GM23338 (cell line): Measurements from ENCODE around the gene CD74. TPM values are rescaled to one million over a fixed set of nuclear protein-coding genes. Genes with fewer than 3 reads are reported as not detected.

Experiments
- ATAC-seq: fragments of 200-7000 bp; cut with Tn5 transposase; 3 replicates; pipeline ENCODE4 v1.9.1; 2020
- DNase-seq: peaks from one replicate; pipeline ENCODE4 v3.0.0-alpha.2; 2015; ENCODE audit warnings: low spot score
- H2AFZ ChIP-seq: fragments of 200-600 bp; sonication (generic); 2 replicates; pipeline ENCODE4 v1.8.0; 2016; ENCODE audit warnings: antibody characterized with exemption, mild to moderate bottlenecking, moderate library complexity
- H3F3A ChIP-seq: fragments of 200-600 bp; sonication (generic); replicated peaks from 2 replicates; pipeline ENCODE4 v1.8.0; 2017; ENCODE audit warnings: antibody characterized with exemption, mixed run types, low read depth
- H3K27ac ChIP-seq: fragments of 200-600 bp; sonication (generic); 2 replicates; pipeline ENCODE4 v1.6.1; 2016; ENCODE audit warnings: low read depth
- H3K27me3 ChIP-seq: fragments of 200-600 bp; sonication (generic); 2 replicates; pipeline ENCODE4 v1.8.0; 2016; ENCODE audit warnings: mild to moderate bottlenecking, mixed run types, moderate library complexity; ENCODE audit not compliant: insufficient read depth
- H3K36me3 ChIP-seq: fragments of 200-600 bp; sonication (generic); 2 replicates; pipeline ENCODE4 v1.8.0; 2016; ENCODE audit warnings: mild to moderate bottlenecking; ENCODE audit not compliant: insufficient read depth
- H3K4me1 ChIP-seq: fragments of 200-600 bp; sonication (generic); 2 replicates; pipeline ENCODE4 v1.8.0; 2016; ENCODE audit warnings: mild to moderate bottlenecking, moderate library complexity; ENCODE audit not compliant: insufficient read depth
- H3K4me2 ChIP-seq: fragments of 200-600 bp; sonication (generic); 2 replicates; pipeline ENCODE4 v1.7.1; 2017; ENCODE audit warnings: mixed run types
- H3K4me3 ChIP-seq: fragments of 200-600 bp; sonication (generic); 2 replicates; pipeline ENCODE4 v1.6.1; 2016; ENCODE audit warnings: mixed run types
- H3K79me2 ChIP-seq: fragments of 200-600 bp; sonication (generic); replicated peaks from 2 replicates; pipeline ENCODE4 v1.8.0; 2017; ENCODE audit warnings: mild to moderate bottlenecking; ENCODE audit not compliant: insufficient read depth
- H3K9me2 ChIP-seq: fragments of 200-600 bp; sonication (generic); 2 replicates; pipeline ENCODE4 v1.8.0; 2017; ENCODE audit not compliant: insufficient read depth
- H4K20me1 ChIP-seq: fragments of 200-600 bp; sonication (generic); replicated peaks from 2 replicates; pipeline ENCODE4 v1.8.0; 2017; ENCODE audit warnings: mild to moderate bottlenecking; ENCODE audit not compliant: insufficient read depth
- H3K27ac Mint-ChIP-seq: 2 replicates; pipeline ENCODE4 v1.8.0; 2020; ENCODE audit warnings: inconsistent platforms, mild to moderate bottlenecking, moderate library complexity, mixed read lengths
- H3K27me3 Mint-ChIP-seq: 3 replicates; pipeline ENCODE4 v1.8.0; 2022; ENCODE audit warnings: low read depth, mild to moderate bottlenecking, moderate library complexity, mixed read lengths, inconsistent platforms; ENCODE audit not compliant: insufficient read depth, poor library complexity
- H3K36me3 Mint-ChIP-seq: 3 replicates; pipeline ENCODE4 v1.8.0; 2021; ENCODE audit warnings: low read depth, mild to moderate bottlenecking, inconsistent platforms, moderate library complexity, mixed read lengths
- H3K4me1 Mint-ChIP-seq: 3 replicates; pipeline ENCODE4 v1.8.0; 2020; ENCODE audit warnings: mild to moderate bottlenecking, inconsistent platforms, mixed read lengths
- H3K4me3 Mint-ChIP-seq: 3 replicates; pipeline ENCODE4 v1.8.0; 2021; ENCODE audit warnings: moderate library complexity, mild to moderate bottlenecking, inconsistent platforms, mixed read lengths
- H3K9me3 Mint-ChIP-seq: 3 replicates; pipeline ENCODE4 v1.8.0; 2020; ENCODE audit warnings: moderate library complexity, mild to moderate bottlenecking, inconsistent platforms, mixed read lengths
- EZH2 ChIP-seq: fragments of 200-600 bp; sonication (generic); IDR thresholded peaks from one replicate; pipeline ENCODE4 v1.8.0; 2017; ENCODE audit warnings: antibody characterized with exemption, mild to moderate bottlenecking, low read depth; ENCODE audit not compliant: unreplicated experiment
- NANOG ChIP-seq: IDR thresholded peaks from 2 replicates; pipeline ENCODE4 v1.6.1; 2016; ENCODE audit warnings: antibody characterized with exemption, borderline replicate concordance
- ZNF462 ChIP-seq: fragments of 250-450 bp; sonication (Bioruptor Pico); IDR thresholded peaks from 2 replicates; pipeline ENCODE4 v1.5.0; 2020; ENCODE audit warnings: mild to moderate bottlenecking, moderate library complexity
- polyA plus RNA-seq: library from polyadenylated mRNA; unstranded; fragments of >200 nt; fragmentation: Nextera tagmentation; extraction: Ambion mirVana; gene quantifications from 2 replicates; pipeline ENCODE4 v1.2.1, GENCODE V29; 2016
- total RNA-seq: library from RNA; depleted of rRNA; stranded (reverse); fragments of >200 nt; shearing (Covaris generic); gene quantifications from 2 replicates; pipeline ENCODE4 v1.2.3, GENCODE V29; 2014
- TF ChIP-seq, protein P1 (sequence below): IDR thresholded peaks from one replicate; pipeline ENCODE4 v1.6.1; 2018; ENCODE audit warnings: antibody characterized with exemption; ENCODE audit not compliant: unreplicated experiment
- TF ChIP-seq, protein P2 (sequence below), 2 experiments: fragments of 200-600 bp in 1 of 2; sonication (generic) in 1 of 2; conservative IDR thresholded peaks; 2 replicates each; pipeline versions ENCODE4 v1.5.1 to v1.6.1; 2016 to 2017; ENCODE audit warnings: antibody characterized with exemption in 2 of 2, low read depth in 2 of 2, mild to moderate bottlenecking in 2 of 2, moderate library complexity in 1 of 2

Gene CD74
- total and polyA plus RNA-seq, 2 experiments from 2014 or later, result 49.8 to 98.4 TPM

GRCh38 chr5:150461231-150461630 lies 48.5 kb upstream of the CD74 start:
- peak; percentile 42 for DNase-seq
- peak; percentile 14 for ATAC-seq
- no peaks in the 10 kb centered on the region for H3K9me3 Mint-ChIP-seq
- Histone ChIP-seq H3K36me3 (no peaks in the 10 kb centered on the region), H4K20me1 (no peaks in the 10 kb centered on the region), H3K79me2 (no peaks in the 10 kb centered on the region), H3K27me3 (no peaks in the 10 kb centered on the region), H3K4me1 (peaks cover 48% of the 10 kb centered on the region), H3F3A (peaks cover 10% of the 10 kb centered on the region), H3K4me2 (peak overlapping the region; percentile 73), H2AFZ (peak overlapping the region; percentile 52; the same call in 1 of the 2 replicates), H3K27ac (no peak overlapping the region), H3K9me2 (no peaks in the 10 kb centered on the region), H3K4me3 (peak overlapping the region; percentile 34; the same call in 1 of the 2 replicates)
- H3K27me3 Mint-ChIP-seq, result peaks cover 29% of the 10 kb centered on the region
- peaks cover 3% of the 10 kb centered on the region; the same call in 1 of the 3 replicates for H3K36me3 Mint-ChIP-seq
- H3K4me1 Mint-ChIP-seq, result peaks cover 56% of the 10 kb centered on the region
- no peak overlapping the region for H3K27ac Mint-ChIP-seq
- TF ChIP-seq NANOG (peak; percentile 21; the same call in 1 of the 2 replicates), ZNF462 (no peak), EZH2 (no peak)
- TF ChIP-seq, protein P1, sequence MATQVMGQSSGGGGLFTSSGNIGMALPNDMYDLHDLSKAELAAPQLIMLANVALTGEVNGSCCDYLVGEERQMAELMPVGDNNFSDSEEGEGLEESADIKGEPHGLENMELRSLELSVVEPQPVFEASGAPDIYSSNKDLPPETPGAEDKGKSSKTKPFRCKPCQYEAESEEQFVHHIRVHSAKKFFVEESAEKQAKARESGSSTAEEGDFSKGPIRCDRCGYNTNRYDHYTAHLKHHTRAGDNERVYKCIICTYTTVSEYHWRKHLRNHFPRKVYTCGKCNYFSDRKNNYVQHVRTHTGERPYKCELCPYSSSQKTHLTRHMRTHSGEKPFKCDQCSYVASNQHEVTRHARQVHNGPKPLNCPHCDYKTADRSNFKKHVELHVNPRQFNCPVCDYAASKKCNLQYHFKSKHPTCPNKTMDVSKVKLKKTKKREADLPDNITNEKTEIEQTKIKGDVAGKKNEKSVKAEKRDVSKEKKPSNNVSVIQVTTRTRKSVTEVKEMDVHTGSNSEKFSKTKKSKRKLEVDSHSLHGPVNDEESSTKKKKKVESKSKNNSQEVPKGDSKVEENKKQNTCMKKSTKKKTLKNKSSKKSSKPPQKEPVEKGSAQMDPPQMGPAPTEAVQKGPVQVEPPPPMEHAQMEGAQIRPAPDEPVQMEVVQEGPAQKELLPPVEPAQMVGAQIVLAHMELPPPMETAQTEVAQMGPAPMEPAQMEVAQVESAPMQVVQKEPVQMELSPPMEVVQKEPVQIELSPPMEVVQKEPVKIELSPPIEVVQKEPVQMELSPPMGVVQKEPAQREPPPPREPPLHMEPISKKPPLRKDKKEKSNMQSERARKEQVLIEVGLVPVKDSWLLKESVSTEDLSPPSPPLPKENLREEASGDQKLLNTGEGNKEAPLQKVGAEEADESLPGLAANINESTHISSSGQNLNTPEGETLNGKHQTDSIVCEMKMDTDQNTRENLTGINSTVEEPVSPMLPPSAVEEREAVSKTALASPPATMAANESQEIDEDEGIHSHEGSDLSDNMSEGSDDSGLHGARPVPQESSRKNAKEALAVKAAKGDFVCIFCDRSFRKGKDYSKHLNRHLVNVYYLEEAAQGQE, result no peak
- TF ChIP-seq, protein P2, sequence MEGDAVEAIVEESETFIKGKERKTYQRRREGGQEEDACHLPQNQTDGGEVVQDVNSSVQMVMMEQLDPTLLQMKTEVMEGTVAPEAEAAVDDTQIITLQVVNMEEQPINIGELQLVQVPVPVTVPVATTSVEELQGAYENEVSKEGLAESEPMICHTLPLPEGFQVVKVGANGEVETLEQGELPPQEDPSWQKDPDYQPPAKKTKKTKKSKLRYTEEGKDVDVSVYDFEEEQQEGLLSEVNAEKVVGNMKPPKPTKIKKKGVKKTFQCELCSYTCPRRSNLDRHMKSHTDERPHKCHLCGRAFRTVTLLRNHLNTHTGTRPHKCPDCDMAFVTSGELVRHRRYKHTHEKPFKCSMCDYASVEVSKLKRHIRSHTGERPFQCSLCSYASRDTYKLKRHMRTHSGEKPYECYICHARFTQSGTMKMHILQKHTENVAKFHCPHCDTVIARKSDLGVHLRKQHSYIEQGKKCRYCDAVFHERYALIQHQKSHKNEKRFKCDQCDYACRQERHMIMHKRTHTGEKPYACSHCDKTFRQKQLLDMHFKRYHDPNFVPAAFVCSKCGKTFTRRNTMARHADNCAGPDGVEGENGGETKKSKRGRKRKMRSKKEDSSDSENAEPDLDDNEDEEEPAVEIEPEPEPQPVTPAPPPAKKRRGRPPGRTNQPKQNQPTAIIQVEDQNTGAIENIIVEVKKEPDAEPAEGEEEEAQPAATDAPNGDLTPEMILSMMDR (conservative IDR thresholded peaks at IDR 0.05; ENCODE audit: low read depth in 2 of 2), result no peak
- H3K4me3 Mint-ChIP-seq, result no peak overlapping the region
